ENCODE measurements around the gene JUN.

The JUN gene

GRCh38 chr1:58782178-58783089 is 1.4 kb downstream of the JUN start:
- FAIRE-seq = no peak

DNA sequence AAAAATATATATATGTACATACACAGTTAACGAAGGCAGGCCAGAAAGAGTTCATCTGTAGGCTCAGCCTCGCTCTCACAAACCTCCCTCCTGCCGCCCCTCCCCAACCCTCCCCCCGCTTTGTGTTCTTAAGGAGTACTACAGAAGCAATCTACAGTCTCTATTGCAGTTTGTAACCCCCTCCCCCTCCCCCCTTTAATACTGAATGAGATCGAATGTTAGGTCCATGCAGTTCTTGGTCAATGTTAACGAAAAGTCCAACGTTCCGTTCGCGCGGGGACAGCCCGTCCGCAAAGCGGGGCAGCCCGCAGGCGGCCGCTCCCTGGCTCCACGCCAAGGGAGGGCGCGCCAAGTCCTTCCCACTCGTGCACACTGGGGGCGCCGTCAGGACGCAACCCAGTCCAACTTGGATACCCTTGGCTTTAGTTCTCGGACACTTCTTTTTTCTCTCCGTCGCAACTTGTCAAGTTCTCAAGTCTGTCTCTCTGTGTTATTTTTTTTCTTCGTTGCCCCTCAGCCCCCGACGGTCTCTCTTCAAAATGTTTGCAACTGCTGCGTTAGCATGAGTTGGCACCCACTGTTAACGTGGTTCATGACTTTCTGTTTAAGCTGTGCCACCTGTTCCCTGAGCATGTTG is 2.2 kb downstream of the JUN start:
- FAIRE-seq = no peak

DNA sequence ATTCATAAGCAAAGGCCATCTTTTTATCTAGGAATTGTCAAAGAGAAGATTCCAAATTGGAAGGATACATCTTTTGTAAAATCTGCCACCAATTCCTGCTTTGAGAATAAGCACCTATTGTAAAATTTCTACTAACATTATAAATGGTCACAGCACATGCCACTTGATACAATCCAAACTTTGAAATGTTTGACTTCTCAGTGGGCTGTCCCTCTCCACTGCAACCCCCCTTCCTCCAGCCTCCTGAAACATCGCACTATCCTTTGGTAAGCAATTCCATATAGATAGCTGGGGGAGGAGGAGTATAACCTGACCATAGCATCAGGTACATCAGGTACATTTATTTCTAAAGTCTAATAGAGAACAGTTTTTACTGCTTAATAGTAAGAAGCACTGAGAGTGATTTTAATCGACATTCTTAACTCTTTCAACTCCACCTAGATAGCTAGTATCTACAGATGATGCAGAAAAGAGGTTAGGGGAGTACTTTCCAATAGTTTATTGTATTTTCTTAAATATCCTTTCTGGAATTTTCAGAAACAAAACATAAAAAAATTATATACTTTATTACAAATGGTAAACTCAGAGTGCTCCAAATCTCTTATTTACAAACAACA is 2.9 kb downstream of the JUN start:
- no peak for FAIRE-seq

GRCh38 chr1:58780411-58780810 is 3.4 kb downstream of the JUN start:
- FAIRE-seq = no peak

DNA sequence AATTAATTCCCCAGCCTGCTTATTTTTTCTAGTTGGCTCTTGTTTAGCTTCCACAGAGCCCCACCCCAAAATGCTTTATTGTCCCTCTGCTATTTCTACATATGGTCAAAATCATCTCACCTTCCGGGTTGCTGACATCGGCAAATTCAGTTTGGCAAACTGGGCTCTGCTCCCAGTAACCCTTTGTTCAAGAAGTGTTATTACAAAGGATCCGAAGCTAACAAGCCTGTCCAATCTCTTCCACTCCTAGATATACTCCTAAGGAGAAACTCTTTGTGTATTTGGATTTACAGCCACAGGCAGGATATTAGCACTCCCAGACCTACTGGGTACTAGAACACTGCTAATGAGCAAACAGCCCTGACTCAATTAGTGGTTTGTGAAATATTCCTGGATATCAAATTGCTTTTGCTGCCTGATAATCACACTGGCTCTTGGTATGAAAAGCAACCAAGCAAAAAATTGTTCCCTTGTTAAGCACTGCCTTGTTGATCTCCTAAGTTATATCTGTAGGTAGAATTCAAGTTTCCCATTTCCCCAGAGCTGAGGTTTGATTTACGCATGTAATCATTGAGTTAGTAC is 4.0 kb downstream of the JUN start:
- peak; percentile 51 for FAIRE-seq

- no peak for FAIRE-seq
Observed at GRCh38 chr1:58779059-58779754, 4.6 kb downstream of the JUN start.

GRCh38 chr1:58778385-58779000 is 5.4 kb downstream of the JUN start:
- no peak for FAIRE-seq

GRCh38 chr1:58774027-58774426 is 9.8 kb downstream of the JUN start:
- FAIRE-seq = no peak

DNA sequence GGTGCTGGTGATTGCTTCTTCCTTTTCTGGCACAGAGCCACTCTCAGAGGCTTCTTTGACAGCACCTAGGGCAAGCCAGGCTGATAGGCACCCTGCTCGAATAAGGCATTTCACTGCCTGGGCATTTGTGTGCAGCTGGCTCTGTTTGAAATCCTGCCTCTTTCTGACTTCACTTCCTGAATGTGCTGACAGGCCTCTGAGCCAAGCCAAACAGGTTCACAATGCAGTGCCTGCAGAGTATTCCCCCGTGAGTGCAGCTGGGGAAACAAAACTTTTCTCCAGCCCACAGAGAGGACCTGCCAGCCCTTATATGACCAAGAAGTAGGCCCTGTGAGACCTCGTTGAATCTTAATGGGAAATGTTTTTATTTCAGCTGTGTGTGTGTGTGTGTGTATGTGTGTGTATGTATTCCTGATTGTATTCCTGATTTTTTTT is 10.4 kb downstream of the JUN start:
- no peak for FAIRE-seq

DNA sequence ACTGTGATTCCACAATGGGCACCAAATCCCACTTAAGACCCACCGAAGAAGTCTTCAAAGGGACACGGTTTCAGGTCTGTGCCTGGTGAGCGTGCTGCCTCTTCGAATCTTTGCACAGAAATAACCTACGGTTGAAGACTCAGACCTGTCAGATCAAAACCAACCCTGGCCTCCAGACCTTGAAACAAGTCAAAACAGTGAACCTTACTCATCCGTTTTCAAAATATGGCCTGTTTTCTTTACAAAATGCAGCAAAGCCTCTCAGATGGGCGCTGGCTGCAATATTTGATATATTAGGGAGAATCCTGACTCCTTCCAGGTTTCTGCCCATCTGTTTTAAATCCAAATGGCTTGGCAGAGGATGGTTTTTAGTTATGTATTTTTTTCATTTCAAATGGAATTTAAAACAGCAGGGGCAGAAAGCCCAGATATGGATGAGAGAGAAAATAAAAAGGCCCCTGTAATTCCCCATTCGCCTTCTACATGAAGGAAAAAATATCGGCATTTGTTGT is 14.0 kb downstream of the JUN start:
- FAIRE-seq = no peak

- no peak for FAIRE-seq
Observed at GRCh38 chr1:58768971-58769808, 14.7 kb downstream of the JUN start.

DNA sequence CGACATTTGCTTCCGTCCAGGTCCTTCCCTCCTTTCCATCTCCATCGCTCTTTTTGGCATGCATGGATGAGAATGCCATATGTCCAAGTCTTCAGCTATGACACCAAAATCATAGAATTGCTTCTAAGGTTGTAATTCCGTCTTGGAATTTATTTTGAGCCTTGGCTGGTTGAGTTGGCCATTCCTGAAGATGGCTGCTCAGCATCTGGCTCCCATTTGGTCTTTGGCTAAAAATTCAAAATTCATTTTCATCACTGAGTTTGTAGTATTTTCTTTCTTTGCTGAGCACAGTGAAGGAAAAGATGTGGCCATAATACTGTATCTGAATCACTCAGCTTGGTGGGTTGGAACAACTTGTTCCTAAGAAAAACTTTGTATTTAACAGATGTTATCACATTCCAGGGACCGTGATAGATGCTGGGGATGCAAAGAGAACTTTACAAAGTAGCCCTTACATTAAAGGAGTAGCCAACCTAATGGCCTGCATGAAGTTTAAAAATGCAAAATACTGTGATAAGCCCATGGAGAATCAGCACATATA is 15.6 kb downstream of the JUN start:
- FAIRE-seq = no peak

GRCh38 chr1:58767143-58767542 is 16.7 kb downstream of the JUN start:
- FAIRE-seq = no peak

- no peak for FAIRE-seq
Observed at GRCh38 chr1:58765441-58765840, 18.4 kb downstream of the JUN start.

DNA sequence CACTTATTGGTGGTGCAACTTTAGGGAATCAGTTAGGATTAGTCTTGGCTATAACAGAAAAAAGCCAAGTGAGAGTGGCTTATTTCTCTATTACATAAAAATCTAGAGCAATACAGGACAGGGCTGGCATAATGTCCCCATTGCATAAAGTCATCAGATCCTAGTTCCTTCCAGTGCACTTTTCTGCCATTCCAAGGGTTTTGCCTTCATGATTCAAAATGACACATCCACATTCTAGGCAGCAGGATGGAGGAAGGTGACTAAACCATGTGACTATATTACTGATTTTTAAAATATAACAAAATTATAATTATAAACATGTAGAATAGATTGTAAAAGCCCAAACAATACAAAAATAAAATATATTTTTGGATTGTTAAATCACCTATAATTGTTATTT is 18.8 kb downstream of the JUN start:
- no peak for FAIRE-seq

DNA sequence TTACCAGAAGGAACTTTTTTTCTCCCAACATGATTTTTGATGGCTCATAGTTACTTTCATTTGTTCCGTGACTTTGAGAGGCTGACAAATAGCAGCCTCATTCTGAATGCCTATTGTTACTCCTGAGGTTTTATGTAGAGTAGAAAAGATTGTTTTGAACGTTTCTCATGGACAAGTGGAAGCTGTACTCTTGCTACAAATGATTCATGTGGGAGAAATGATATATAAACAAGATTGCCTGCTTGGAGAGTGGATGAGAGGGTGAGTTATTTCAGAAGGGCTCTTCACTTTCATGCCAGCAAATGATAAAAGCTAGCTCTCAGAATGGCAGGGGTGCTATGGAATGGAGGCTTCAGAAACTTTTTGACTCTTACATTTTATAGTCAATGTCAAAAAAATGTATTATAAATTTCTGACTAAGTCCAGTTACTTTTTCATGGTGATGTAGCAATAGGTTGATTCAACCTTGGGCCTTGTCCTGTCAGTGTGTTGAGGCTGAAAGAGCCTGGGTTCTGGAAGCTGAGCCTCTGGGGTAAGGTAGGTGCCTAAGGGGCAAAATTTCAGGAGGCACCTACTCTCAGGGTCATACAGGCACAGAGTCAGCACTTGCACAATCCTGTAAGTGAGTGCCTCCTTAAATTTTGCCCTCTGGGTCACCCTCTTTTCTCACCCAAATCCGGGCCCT is 19.4 kb downstream of the JUN start:
- FAIRE-seq = no peak

DNA sequence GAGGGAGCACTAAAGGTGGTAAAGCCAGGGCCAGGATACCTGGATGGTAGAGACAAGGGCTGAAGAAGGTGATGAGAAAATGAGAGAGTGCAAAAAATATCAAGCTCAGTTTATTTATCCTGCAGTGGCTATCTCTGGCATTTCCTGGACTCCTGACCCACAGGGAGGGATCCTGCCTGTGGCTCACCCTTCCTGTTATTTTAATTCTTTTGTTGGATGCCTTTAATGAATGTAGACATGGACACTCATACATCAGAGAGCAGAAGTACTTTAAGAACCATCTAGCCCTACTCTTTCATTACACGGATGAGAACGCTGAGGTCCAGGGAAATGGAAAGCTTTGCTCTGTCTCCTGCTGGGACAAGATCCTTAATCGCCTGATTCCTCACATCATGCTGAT is 20.6 kb downstream of the JUN start:
- no peak for FAIRE-seq

DNA sequence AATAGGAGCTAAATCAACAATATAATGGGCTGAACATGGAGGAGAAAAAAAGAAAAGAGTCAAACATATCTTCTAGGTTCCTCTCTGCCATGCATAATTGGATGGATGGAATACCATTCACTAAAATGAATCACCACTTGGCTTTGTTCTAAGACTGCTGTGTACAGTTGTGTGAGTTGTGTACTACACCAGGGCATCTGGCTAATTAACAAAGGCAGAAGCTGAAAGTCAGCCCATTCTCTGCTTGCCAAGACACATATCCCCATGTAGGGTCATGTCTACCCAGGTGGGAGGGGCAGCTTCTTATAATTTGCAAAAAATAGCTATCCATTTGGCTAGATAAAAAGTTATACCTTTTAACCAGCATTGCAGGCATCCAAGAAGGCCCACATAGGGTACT is 21.0 kb downstream of the JUN start:
- no peak for FAIRE-seq

DNA sequence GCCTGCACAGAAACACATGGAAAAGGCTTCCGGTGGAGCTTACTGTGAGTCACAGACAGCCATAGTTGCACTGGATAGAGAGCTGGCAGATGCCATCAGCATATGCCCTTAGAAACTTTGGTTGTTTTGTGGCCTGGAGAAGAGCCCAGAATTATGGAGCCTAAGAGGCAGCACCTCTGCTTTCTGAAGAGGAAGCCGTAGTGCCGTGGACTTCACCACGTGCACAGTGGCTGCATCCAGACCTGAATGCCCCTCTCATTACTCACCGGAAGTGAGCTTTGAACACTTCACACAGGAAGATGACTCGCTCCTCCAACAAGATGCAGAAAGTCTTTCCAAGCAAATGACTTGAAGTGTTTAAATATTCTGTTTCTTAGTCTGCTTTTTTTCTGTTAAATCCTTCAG is 28.4 kb downstream of the JUN start:
- no peak for FAIRE-seq
